ENCODE data around the gene PLD2.

GRCh38 chr17:4862720-4863119 is 55.8 kb downstream of the PLD2 start:
- TF ChIP-seq POLR2A (IDR thresholded peaks at IDR 0.05; ENCODE audit: low read depth, low read length) (no peak), POLR2AphosphoS5 (IDR thresholded peaks at IDR 0.05; ENCODE audit: low read depth, low read length) (no peak)
